ENCODE data around the gene SPX.

The SPX gene

GRCh38 chr12:21551841-21552465 lies 25.9 kb downstream of the SPX start:
- H3K4me3 Mint-ChIP-seq, result no peak overlapping the region
- H3K27ac Mint-ChIP-seq, result no peak overlapping the region
- H3K4me1 Mint-ChIP-seq (ENCODE audit: low read depth), result no peaks in the 10 kb centered on the region
- no peaks in the 10 kb centered on the region for H3K27me3 Mint-ChIP-seq (ENCODE audit: low read depth)
- no peaks in the 10 kb centered on the region for H3K36me3 Mint-ChIP-seq (ENCODE audit: low read depth)
- no peaks in the 10 kb centered on the region for H3K9me3 Mint-ChIP-seq

GRCh38 chr12:21552635-21553328 lies 26.7 kb downstream of the SPX start:
- Mint-ChIP-seq H3K36me3 (ENCODE audit: low read depth) (no peaks in the 10 kb centered on the region), H3K9me3 (no peaks in the 10 kb centered on the region), H3K27me3 (ENCODE audit: low read depth) (no peaks in the 10 kb centered on the region), H3K4me3 (no peak overlapping the region), H3K4me1 (ENCODE audit: low read depth) (no peaks in the 10 kb centered on the region), H3K27ac (no peak overlapping the region)

DNA sequence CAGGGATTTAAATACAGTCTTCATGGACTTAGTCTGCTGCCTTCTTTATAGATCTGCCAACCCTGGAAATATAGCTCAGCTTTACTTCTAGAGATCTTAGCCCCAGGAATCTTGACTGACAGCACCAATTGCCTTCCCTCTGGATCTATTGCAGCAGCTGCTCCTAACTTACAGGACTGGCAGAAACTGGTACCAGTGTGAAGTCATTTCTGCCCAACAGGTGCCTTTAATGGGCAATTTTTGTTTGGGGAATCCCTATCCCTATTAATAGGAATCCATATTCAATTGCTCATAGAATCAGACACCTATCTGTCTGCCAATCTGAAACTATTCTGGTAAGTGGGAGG lies 27.2 kb downstream of the SPX start:
- H3K4me3 Mint-ChIP-seq, result no peak overlapping the region
- no peak overlapping the region for H3K27ac Mint-ChIP-seq
- H3K4me1 Mint-ChIP-seq (ENCODE audit: low read depth), result no peaks in the 10 kb centered on the region
- no peaks in the 10 kb centered on the region for H3K36me3 Mint-ChIP-seq (ENCODE audit: low read depth)
- H3K9me3 Mint-ChIP-seq, result no peaks in the 10 kb centered on the region
- no peaks in the 10 kb centered on the region for H3K27me3 Mint-ChIP-seq (ENCODE audit: low read depth)

- Mint-ChIP-seq H3K4me1 (ENCODE audit: low read depth) (peaks cover 7% of the 10 kb centered on the region), H3K27ac (no peak overlapping the region), H3K4me3 (no peak overlapping the region), H3K27me3 (ENCODE audit: low read depth) (no peaks in the 10 kb centered on the region), H3K36me3 (ENCODE audit: low read depth) (no peaks in the 10 kb centered on the region), H3K9me3 (no peaks in the 10 kb centered on the region)
Observed at GRCh38 chr12:21558100-21558679, 32.1 kb downstream of the SPX start.

GRCh38 chr12:21559855-21560569 lies 33.9 kb downstream of the SPX start:
- no peak overlapping the region for H3K27ac Mint-ChIP-seq
- H3K9me3 Mint-ChIP-seq, result no peaks in the 10 kb centered on the region
- H3K36me3 Mint-ChIP-seq (ENCODE audit: low read depth), result no peaks in the 10 kb centered on the region
- H3K4me1 Mint-ChIP-seq (ENCODE audit: low read depth), result peaks cover 7% of the 10 kb centered on the region
- H3K4me3 Mint-ChIP-seq, result no peak overlapping the region
- H3K27me3 Mint-ChIP-seq (ENCODE audit: low read depth), result no peaks in the 10 kb centered on the region

DNA sequence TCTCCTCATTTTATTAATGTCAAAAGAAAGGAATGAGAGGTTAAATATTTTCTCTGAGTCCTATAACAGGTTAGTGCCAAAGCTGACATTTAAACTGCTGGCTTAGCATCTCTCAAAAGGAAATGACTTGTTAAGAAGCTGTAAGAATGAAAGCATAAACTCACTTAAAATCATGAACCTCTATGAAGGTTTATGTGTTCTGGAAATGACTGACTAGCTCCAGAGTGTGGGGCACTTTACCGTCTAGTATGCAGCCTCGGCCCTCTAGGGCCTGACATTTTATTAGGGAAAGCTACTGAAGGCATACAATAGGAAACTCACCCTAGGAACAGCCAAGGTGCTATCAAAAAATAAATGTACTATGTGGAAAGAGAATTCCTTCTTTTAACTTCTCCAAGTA lies 35.1 kb downstream of the SPX start:
- H3K4me3 Mint-ChIP-seq, result no peak overlapping the region
- peaks cover 7% of the 10 kb centered on the region for H3K4me1 Mint-ChIP-seq (ENCODE audit: low read depth)
- H3K9me3 Mint-ChIP-seq, result no peaks in the 10 kb centered on the region
- H3K36me3 Mint-ChIP-seq (ENCODE audit: low read depth), result no peaks in the 10 kb centered on the region
- no peaks in the 10 kb centered on the region for H3K27me3 Mint-ChIP-seq (ENCODE audit: low read depth)
- H3K27ac Mint-ChIP-seq, result no peak overlapping the region

DNA sequence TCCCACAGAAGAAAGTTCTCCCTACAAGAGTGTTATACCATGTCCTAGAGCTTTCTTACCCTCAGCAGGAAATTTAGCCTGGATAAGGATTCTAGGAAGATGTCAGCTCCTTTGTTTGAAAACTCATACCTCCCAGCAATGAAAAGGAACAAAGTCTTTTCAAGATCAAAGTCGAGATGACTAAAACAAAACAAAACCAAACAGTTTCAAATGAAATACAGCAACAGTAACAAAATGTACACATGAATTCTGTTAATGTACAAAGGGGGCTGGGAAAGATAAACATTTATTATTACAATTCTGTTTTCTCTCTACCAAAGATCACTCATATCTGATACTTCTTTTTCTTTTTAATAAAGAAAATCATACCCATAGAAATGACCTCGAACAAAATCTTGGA lies 36.8 kb downstream of the SPX start:
- Mint-ChIP-seq H3K27ac (no peak overlapping the region), H3K9me3 (no peaks in the 10 kb centered on the region), H3K27me3 (ENCODE audit: low read depth) (no peaks in the 10 kb centered on the region), H3K4me1 (ENCODE audit: low read depth) (peaks cover 7% of the 10 kb centered on the region), H3K4me3 (no peak overlapping the region), H3K36me3 (ENCODE audit: low read depth) (no peaks in the 10 kb centered on the region)

- H3K27me3 Mint-ChIP-seq (ENCODE audit: low read depth), result no peaks in the 10 kb centered on the region
- no peaks in the 10 kb centered on the region for H3K9me3 Mint-ChIP-seq
- H3K4me1 Mint-ChIP-seq (ENCODE audit: low read depth), result peaks cover 1% of the 10 kb centered on the region
- no peak overlapping the region for H3K27ac Mint-ChIP-seq
- no peak overlapping the region for H3K4me3 Mint-ChIP-seq
- no peaks in the 10 kb centered on the region for H3K36me3 Mint-ChIP-seq (ENCODE audit: low read depth)
Observed at GRCh38 chr12:21566223-21566906, 40.3 kb downstream of the SPX start.

DNA sequence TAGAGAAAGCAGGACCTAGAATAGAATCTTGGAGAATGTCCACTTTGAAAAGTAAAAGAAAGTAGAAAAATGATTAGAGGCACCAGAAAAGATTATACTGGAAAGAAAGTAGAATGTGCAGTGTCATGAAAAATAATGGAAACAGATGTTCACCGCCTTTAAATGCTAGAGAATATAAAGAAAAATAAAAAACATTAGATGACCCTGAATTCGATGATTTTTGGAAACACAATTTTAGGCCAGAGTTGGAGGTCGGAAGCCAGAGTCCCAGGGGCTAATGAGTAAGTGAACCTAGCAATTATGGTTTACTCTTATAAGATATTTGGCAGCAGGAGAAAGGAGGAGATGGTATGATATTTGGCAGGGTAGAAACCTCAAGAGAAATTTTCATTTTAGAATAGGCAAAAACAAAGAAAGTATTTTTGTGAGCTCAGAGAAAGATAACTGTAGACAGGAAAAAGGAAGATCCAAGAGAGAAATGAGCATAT lies 40.9 kb downstream of the SPX start:
- peaks cover 1% of the 10 kb centered on the region for H3K4me1 Mint-ChIP-seq (ENCODE audit: low read depth)
- H3K27ac Mint-ChIP-seq, result no peak overlapping the region
- H3K4me3 Mint-ChIP-seq, result no peak overlapping the region
- H3K27me3 Mint-ChIP-seq (ENCODE audit: low read depth), result no peaks in the 10 kb centered on the region
- H3K36me3 Mint-ChIP-seq (ENCODE audit: low read depth), result no peaks in the 10 kb centered on the region
- H3K9me3 Mint-ChIP-seq, result no peaks in the 10 kb centered on the region

DNA sequence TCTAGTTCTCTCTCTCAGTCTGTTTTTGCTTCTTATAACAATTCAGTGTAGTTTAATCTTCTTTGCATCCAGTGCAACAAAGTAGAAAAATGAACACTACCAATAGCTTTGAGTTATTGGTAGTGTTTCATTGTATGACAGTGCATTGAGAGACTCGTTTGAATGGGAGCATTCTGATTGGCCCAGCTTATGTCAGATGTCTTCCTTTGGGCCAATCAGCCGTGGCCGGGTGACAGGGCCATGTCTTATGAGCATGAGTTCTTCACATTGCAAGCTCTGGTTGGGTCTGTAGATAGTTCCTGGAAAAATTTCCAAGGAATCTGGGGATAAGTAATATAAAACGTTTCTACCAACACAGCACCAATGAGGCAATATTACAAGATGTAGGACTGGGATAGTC lies 42.0 kb downstream of the SPX start:
- Mint-ChIP-seq H3K9me3 (no peaks in the 10 kb centered on the region), H3K36me3 (ENCODE audit: low read depth) (no peaks in the 10 kb centered on the region), H3K27me3 (ENCODE audit: low read depth) (no peaks in the 10 kb centered on the region), H3K27ac (no peak overlapping the region), H3K4me1 (ENCODE audit: low read depth) (no peaks in the 10 kb centered on the region), H3K4me3 (no peak overlapping the region)

GRCh38 chr12:21571046-21571445 lies 45.0 kb downstream of the SPX start:
- peaks cover 4% of the 10 kb centered on the region for H3K27me3 Mint-ChIP-seq (ENCODE audit: low read depth)
- H3K27ac Mint-ChIP-seq, result no peak overlapping the region
- no peaks in the 10 kb centered on the region for H3K4me1 Mint-ChIP-seq (ENCODE audit: low read depth)
- H3K36me3 Mint-ChIP-seq (ENCODE audit: low read depth), result no peaks in the 10 kb centered on the region
- H3K4me3 Mint-ChIP-seq, result no peak overlapping the region
- H3K9me3 Mint-ChIP-seq, result no peaks in the 10 kb centered on the region

GRCh38 chr12:21573733-21574358 lies 47.8 kb downstream of the SPX start:
- H3K36me3 Mint-ChIP-seq (ENCODE audit: low read depth), result no peaks in the 10 kb centered on the region
- H3K4me3 Mint-ChIP-seq, result no peak overlapping the region

DNA sequence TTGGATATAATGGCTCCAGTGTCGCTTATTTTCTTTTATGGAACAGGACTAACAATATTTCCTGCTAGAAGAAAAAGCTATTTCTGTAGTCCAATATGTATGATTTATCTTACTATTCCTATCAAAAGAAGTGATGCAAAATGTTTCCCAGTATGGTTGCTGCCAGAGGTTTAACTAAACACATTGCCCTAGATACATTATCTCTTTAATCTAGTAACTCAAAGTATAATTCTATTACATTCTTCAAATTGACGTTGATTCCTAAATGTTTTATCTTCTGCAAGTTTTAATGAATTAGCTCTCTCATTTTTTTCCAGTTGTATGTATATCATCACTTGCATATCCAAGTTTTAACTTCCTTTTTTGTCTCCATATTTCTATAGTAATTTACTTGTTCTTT lies 50.3 kb downstream of the SPX start:
- Mint-ChIP-seq H3K27me3 (ENCODE audit: low read depth) (peaks cover 10% of the 10 kb centered on the region), H3K4me3 (no peak overlapping the region), H3K4me1 (ENCODE audit: low read depth) (no peaks in the 10 kb centered on the region), H3K9me3 (no peaks in the 10 kb centered on the region), H3K36me3 (ENCODE audit: low read depth) (no peaks in the 10 kb centered on the region), H3K27ac (no peak overlapping the region)

More at GRCh38 chr12:21573733-21574358, 47.8 kb downstream of the SPX start:
- H3K9me3 Mint-ChIP-seq, result no peaks in the 10 kb centered on the region
- H3K27me3 Mint-ChIP-seq (ENCODE audit: low read depth), result peaks cover 10% of the 10 kb centered on the region
- H3K27ac Mint-ChIP-seq, result no peak overlapping the region
- no peaks in the 10 kb centered on the region for H3K4me1 Mint-ChIP-seq (ENCODE audit: low read depth)

DNA sequence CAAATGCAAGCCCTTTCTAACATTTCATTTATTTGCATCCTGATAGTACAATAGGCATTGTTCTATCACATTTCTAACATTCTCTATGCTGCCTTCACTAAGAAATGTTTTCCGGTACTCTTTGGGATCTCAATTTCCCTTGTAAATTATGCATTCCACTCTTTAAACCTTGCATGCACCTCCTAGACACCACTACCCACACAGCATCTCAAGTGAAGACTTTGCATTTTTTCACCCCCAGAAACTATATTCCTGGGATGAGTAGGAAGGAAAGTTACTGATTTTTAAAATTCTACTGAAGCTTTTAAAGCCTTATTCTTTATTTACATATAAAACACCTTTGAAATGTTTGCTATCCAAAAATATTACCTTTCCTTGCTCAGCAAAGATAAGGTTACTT lies 51.4 kb downstream of the SPX start:
- Mint-ChIP-seq H3K27ac (no peak overlapping the region), H3K27me3 (ENCODE audit: low read depth) (peaks cover 10% of the 10 kb centered on the region), H3K36me3 (ENCODE audit: low read depth) (no peaks in the 10 kb centered on the region), H3K9me3 (no peaks in the 10 kb centered on the region), H3K4me3 (no peak overlapping the region), H3K4me1 (ENCODE audit: low read depth) (no peaks in the 10 kb centered on the region)
